Measurements from ENCODE around the gene TECPR2.

TECPR2 gene

DNA sequence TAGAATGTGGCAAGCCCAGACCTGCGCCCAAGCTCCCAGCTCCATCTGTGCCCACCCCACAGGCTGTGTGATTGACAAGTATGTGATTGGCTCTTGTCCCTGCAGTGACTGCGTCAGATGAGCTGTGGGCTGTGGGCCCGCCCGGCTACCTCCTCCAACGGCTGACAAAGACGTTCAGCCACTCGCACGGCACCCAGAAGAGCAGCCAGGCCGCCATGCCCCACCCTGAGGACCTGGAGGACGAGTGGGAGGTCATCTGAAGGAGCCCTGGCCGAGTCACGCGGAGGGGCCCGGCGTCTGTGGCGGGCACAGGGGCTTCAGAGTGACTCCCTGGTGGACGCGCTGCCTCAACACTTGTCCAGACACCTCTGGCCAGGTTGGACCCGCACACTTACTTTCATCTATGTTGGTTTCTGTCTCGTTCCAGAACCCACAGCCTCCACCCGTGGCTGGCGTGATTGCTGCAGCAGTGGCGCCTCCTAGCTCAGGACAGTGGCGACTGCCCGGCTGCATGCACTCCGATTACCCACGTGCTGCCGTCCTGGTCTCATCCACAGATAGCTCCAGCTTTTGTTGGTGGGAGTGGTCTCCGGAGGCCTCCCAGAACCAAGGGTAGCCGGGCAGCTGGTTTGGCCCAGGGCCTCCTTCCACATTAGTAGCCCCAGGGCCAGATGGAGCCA lies 135.4 kb downstream of the TECPR2 start:
- Histone ChIP-seq H2AFZ (no peak overlapping the region), H3K4me3 (ENCODE audit: low read depth, low read length) (no peak overlapping the region), H3K27ac (no peak overlapping the region), H3K79me2 (no peaks in the 10 kb centered on the region), H3K9me3 (ENCODE audit: control insufficient read depth, low read length) (no peaks in the 10 kb centered on the region), H3K4me1 (no peaks in the 10 kb centered on the region), H3K27me3 (ENCODE audit: control insufficient read depth, insufficient read depth, low read length) (no peaks in the 10 kb centered on the region), H3K4me2 (ENCODE audit: low read length) (no peak overlapping the region), H3K9ac (no peak overlapping the region), H3K36me3 (ENCODE audit: control insufficient read depth, insufficient read depth, low read length) (no peaks in the 10 kb centered on the region)
- TF ChIP-seq, protein P1, sequence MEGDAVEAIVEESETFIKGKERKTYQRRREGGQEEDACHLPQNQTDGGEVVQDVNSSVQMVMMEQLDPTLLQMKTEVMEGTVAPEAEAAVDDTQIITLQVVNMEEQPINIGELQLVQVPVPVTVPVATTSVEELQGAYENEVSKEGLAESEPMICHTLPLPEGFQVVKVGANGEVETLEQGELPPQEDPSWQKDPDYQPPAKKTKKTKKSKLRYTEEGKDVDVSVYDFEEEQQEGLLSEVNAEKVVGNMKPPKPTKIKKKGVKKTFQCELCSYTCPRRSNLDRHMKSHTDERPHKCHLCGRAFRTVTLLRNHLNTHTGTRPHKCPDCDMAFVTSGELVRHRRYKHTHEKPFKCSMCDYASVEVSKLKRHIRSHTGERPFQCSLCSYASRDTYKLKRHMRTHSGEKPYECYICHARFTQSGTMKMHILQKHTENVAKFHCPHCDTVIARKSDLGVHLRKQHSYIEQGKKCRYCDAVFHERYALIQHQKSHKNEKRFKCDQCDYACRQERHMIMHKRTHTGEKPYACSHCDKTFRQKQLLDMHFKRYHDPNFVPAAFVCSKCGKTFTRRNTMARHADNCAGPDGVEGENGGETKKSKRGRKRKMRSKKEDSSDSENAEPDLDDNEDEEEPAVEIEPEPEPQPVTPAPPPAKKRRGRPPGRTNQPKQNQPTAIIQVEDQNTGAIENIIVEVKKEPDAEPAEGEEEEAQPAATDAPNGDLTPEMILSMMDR (IDR thresholded peaks at IDR 0.05): no peak

DNA sequence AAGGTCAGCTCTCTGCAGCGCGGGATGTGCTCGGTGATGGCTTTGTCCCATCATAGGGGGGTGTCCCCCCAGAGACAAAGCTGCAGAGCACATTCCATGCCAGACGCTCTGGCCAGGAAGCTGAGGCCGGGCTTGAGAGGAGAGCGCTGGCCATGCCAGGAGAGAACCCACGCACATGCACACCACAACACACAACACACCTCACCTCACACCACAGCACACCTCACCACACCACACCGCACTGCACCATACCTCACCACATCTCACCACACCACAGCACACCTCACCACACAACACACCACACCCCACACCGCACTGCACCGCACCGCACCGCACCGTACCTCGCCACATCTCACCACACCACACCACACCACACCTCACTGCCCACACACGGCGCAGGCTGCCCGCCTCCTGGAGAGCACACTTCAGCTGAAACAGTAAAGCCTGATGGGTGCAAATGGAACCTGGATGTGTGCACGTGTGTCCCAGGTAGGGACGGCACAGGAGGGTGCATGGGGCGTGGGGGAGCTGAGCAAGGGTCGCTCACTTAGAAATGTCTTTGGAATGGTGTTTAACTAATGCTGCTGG lies 136.0 kb downstream of the TECPR2 start:
- TF ChIP-seq, protein P1 (IDR thresholded peaks at IDR 0.05): no peak
- no peak overlapping the region for H3K27ac ChIP-seq
- H3K79me2 ChIP-seq: no peaks in the 10 kb centered on the region
- no peak overlapping the region for H2AFZ ChIP-seq
- H3K27me3 ChIP-seq (ENCODE audit: control insufficient read depth, insufficient read depth, low read length): no peaks in the 10 kb centered on the region
- H3K9me3 ChIP-seq (ENCODE audit: control insufficient read depth, low read length): no peaks in the 10 kb centered on the region
- H3K9ac ChIP-seq: no peak overlapping the region
- H3K4me2 ChIP-seq (ENCODE audit: low read length): no peak overlapping the region
- no peak overlapping the region for H3K4me3 ChIP-seq (ENCODE audit: low read depth, low read length)
- no peaks in the 10 kb centered on the region for H3K4me1 ChIP-seq
- no peaks in the 10 kb centered on the region for H3K36me3 ChIP-seq (ENCODE audit: control insufficient read depth, insufficient read depth, low read length)

DNA sequence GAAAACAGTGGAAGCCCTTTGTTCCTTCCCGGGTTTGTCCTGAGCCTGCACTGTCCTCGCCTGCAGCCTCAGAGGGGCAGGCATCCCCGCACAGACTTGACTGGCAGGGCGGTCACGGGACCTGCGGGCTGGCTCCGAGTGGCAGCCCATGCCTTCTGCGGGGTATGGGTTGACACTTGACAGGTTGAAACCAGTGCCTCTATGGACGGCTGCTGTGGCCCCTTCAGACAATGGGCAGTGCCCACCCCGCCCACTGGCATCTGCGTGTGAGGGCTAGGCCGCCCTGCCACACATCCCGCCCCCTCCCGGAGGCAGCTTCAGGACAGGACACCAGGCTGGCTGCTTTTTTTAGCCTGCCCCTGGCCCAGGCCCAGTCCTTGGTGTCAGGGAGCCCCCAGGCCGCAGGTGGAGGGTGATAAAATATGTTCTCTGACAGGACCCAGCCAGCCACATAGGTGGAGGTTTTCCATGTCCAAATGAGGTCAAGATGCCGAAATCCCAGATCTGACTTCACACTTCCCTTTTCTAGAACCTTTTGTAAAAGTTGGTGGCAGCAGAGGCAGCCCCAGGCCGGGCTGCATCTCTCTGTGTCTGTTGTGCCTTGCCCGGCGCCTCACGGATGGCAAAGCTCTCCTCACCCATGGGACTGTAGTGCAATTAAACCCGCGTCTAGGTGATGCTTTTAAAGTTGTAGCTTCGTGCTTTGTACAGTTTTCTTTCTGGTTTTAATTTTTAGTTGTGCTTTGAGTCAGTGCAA lies 136.8 kb downstream of the TECPR2 start:
- H3K4me1 ChIP-seq: no peaks in the 10 kb centered on the region
- no peak overlapping the region for H3K27ac ChIP-seq
- H2AFZ ChIP-seq: no peak overlapping the region
- H3K9ac ChIP-seq: no peak overlapping the region
- TF ChIP-seq, protein P1 (IDR thresholded peaks at IDR 0.05): no peak
- H3K4me2 ChIP-seq (ENCODE audit: low read length): no peak overlapping the region
- no peaks in the 10 kb centered on the region for H3K79me2 ChIP-seq
- H3K9me3 ChIP-seq (ENCODE audit: control insufficient read depth, low read length): no peaks in the 10 kb centered on the region
- H3K36me3 ChIP-seq (ENCODE audit: control insufficient read depth, insufficient read depth, low read length): no peaks in the 10 kb centered on the region
- H3K27me3 ChIP-seq (ENCODE audit: control insufficient read depth, insufficient read depth, low read length): no peaks in the 10 kb centered on the region
- no peak overlapping the region for H3K4me3 ChIP-seq (ENCODE audit: low read depth, low read length)

DNA sequence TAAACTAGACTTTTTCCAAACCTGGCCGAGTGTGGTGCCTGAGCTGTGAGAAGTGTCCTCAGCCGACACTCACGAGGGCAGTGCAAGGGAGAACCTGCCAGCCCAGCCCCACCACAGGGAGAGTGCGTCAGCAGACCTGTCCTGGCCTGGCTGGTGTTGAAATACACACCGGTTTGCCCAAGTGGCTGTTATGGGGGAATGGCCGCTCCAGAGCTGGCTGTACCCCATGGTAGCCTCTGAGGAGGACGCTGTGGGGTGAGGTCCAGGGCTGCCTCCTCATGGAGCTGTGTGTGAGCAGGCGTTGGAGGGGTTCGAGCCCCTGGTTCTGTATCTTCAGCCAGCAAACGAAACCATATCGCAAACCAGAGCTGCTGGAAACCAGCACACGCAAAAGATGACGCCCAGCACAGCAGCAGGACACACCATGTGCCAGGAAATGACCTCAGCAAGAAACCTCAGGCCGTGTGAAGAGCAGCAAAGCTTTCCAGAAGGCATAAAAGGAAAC lies 137.5 kb downstream of the TECPR2 start:
- TF ChIP-seq, protein P1 (IDR thresholded peaks at IDR 0.05): no peak
- Histone ChIP-seq H3K9ac (no peak overlapping the region), H3K4me1 (no peaks in the 10 kb centered on the region)

More for the DNA sequence above, 137.5 kb downstream of the TECPR2 start:
- H3K9me3 ChIP-seq (ENCODE audit: control insufficient read depth, low read length): no peaks in the 10 kb centered on the region
- H2AFZ ChIP-seq: no peak overlapping the region
- H3K36me3 ChIP-seq (ENCODE audit: control insufficient read depth, insufficient read depth, low read length): no peaks in the 10 kb centered on the region
- H3K79me2 ChIP-seq: no peaks in the 10 kb centered on the region
- H3K27ac ChIP-seq: no peak overlapping the region
- no peaks in the 10 kb centered on the region for H3K27me3 ChIP-seq (ENCODE audit: control insufficient read depth, insufficient read depth, low read length)
- no peak overlapping the region for H3K4me2 ChIP-seq (ENCODE audit: low read length)
- no peak overlapping the region for H3K4me3 ChIP-seq (ENCODE audit: low read depth, low read length)
